ENCODE data around the gene COX5A. TPM values are rescaled to one million over a fixed set of nuclear protein-coding genes. Genes with fewer than 3 reads are reported as not detected.

Gene COX5A
- total RNA-seq, 2 experiments from 2014 or later: 168 to 391 TPM

- no TSS peak for BruUV-seq (replicated peaks)
- POLR2A ChIA-PET: interaction anchor here (0.5 to 1.5 kb wide), 6 partner anchors 12 to 181 kb away, joined by 3 to 6 read pairs (median 5); partner anchors contain the start of gene MPI
- intact Hi-C loops (cut with micrococcal nuclease; ENCODE audit: unreplicated experiment): loop anchor here (5.0 kb wide), 1 partner anchor 265 kb away; no protein-coding TSS in a partner anchor
These were observed 35.4 kb downstream of the COX5A start for GRCh38 chr15:74902295-74903075.

GRCh38 chr15:74901612-74902063 lies 36.2 kb downstream of the COX5A start:
- peaks cover 7% of the 10 kb centered on the region; the same call in 1 of the 2 replicates for H3K79me2 ChIP-seq (ENCODE audit: insufficient read depth, low read depth, low read length)
- H3K4me1 ChIP-seq (ENCODE audit: insufficient read depth, low read length, poor library complexity, severe bottlenecking): peaks cover 39% of the 10 kb centered on the region
- H3K27ac ChIP-seq (ENCODE audit: low read depth, low read length, poor library complexity, severe bottlenecking): peak overlapping the region; percentile 19
- ChIA-PET POLR2A (interaction anchor here (0.9 to 1.5 kb wide), 4 partner anchors 12 to 43 kb away, joined by 3 to 6 read pairs (median 4); partner anchors contain the start of gene MPI), CTCF (ENCODE audit: unreplicated experiment) (interaction anchor here (0.5 to 1.6 kb wide), 12 partner anchors 8 to 405 kb away, joined by 3 to 6 read pairs (median 3); partner anchors contain the start of gene ULK3)
- no TSS peak for BruUV-seq (replicated peaks)
- TF ChIP-seq EZH2phosphoT487 (IDR thresholded peaks at IDR 0.05; ENCODE audit: borderline replicate concordance, low read depth, low read length): no peak
- peak; percentile 99 for TF ChIP-seq CTCF (conservative IDR thresholded peaks at IDR 0.05; ENCODE audit: low read length)
- no peaks in the 10 kb centered on the region for H3K9me2 ChIP-seq (ENCODE audit: insufficient read depth, low read length)
- 0 out of 2 replicates have a peak overlapping the region, but pooled peaks have one; percentile 2 for H3K4me2 ChIP-seq (ENCODE audit: low read length)
- no peaks in the 10 kb centered on the region for H4K20me1 ChIP-seq (ENCODE audit: insufficient read depth, low read length)
- intact Hi-C loops (cut with micrococcal nuclease; ENCODE audit: unreplicated experiment): loop anchor here (1.0 to 5.0 kb wide), 4 partner anchors 49 to 264 kb away; partner anchors contain the start of gene ULK3
- H2AFZ ChIP-seq (ENCODE audit: low read length): no peak overlapping the region
- H3K36me3 ChIP-seq (ENCODE audit: insufficient read depth, low read length): peaks cover 77% of the 10 kb centered on the region
- peak; percentile 72 for DNase-seq (ENCODE audit: low spot score)
- no peaks in the 10 kb centered on the region for H3K9me3 ChIP-seq (ENCODE audit: low read length)
- H3K4me3 ChIP-seq (ENCODE audit: low read depth, low read length, poor library complexity, severe bottlenecking): no peak overlapping the region

More at GRCh38 chr15:74902295-74903075, 35.4 kb downstream of the COX5A start:
- no peaks in the 10 kb centered on the region for H3K9me3 ChIP-seq (ENCODE audit: low read length)
- no peak overlapping the region for H3K4me3 ChIP-seq (ENCODE audit: low read depth, low read length, poor library complexity, severe bottlenecking)
- H3K4me2 ChIP-seq (ENCODE audit: low read length): peak overlapping the region; percentile 12; the same call in 1 of the 2 replicates
- CTCF ChIA-PET (ENCODE audit: unreplicated experiment): interaction anchor here (0.5 to 1.6 kb wide), 13 partner anchors 7 to 406 kb away, joined by 3 to 6 read pairs (median 3); partner anchors contain the start of gene ULK3
- no peak for DNase-seq (ENCODE audit: low spot score)
- no peaks in the 10 kb centered on the region for H4K20me1 ChIP-seq (ENCODE audit: insufficient read depth, low read length)
- H3K27ac ChIP-seq (ENCODE audit: low read depth, low read length, poor library complexity, severe bottlenecking): peak overlapping the region; percentile 19
- H3K9me2 ChIP-seq (ENCODE audit: insufficient read depth, low read length): no peaks in the 10 kb centered on the region
- TF ChIP-seq CTCF (conservative IDR thresholded peaks at IDR 0.05; ENCODE audit: low read length) (no peak), EZH2phosphoT487 (IDR thresholded peaks at IDR 0.05; ENCODE audit: borderline replicate concordance, low read depth, low read length) (no peak)
- peaks cover 70% of the 10 kb centered on the region for H3K36me3 ChIP-seq (ENCODE audit: insufficient read depth, low read length)
- peaks cover 45% of the 10 kb centered on the region for H3K4me1 ChIP-seq (ENCODE audit: insufficient read depth, low read length, poor library complexity, severe bottlenecking)
- peaks cover 7% of the 10 kb centered on the region; the same call in 1 of the 2 replicates for H3K79me2 ChIP-seq (ENCODE audit: insufficient read depth, low read depth, low read length)
- no peak overlapping the region for H2AFZ ChIP-seq (ENCODE audit: low read length)
